Activated effector memory CD4-positive, alpha-beta T cell treated with anti-CD3 and anti-CD28 coated beads, Interleukin-2, amount 50 U/mL, for 16 hours (primary cell): ENCODE results near the gene EPHB2.

Experiments used
- DNase-seq: peaks from one replicate; pipeline ENCODE4 v3.0.0-alpha.2; 2020

Gene EPHB2

GRCh38 chr1:22864886-22865285, 154.2 kb downstream of the EPHB2 start:
- no peak for DNase-seq

DNA sequence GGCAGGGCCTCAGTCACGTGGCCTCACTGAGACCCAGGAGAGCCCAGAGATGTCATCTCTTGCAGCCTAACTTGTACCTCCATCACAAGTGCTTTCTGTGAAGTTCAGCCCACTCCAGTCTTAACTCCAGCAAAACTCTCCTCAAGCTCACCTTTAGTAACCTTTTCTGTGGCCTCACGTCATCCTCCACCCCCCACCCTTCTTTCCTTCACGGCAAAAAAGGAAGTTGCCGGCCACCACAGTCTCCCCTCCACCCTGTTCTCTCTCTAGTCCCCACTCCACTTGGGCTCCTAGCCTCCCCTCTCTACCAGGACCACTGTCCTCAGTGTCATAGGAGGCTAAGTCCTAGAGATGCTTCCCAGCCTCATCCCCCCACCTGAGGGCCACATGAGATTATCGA, 155.1 kb downstream of the EPHB2 start:
- no peak for DNase-seq

GRCh38 chr1:22866868-22867267, 156.2 kb downstream of the EPHB2 start:
- DNase-seq = no peak

DNA sequence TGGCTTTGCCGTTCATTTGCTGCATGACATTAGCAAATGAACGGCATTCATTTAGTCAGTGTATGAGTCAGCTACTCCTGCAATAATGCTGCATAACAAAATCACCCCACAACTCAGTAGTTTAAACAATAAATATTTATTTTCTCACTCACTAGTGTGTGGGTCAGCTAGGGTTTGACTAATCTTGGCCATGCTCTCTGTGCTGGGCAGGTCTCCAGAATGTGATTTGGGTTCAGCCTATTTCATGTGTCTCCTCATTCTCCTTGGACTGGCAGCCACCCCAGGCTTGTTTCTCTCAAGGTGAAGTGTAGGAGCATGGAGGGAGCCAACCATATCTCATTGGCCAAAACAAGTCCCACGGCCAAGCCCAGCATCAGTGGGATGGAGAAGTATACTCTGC, 157.7 kb downstream of the EPHB2 start:
- DNase-seq = no peak

- DNase-seq = no peak
Observed at GRCh38 chr1:22869325-22869724, 158.7 kb downstream of the EPHB2 start.

- DNase-seq = no peak
Observed at GRCh38 chr1:22870201-22870871, 159.7 kb downstream of the EPHB2 start.

DNA sequence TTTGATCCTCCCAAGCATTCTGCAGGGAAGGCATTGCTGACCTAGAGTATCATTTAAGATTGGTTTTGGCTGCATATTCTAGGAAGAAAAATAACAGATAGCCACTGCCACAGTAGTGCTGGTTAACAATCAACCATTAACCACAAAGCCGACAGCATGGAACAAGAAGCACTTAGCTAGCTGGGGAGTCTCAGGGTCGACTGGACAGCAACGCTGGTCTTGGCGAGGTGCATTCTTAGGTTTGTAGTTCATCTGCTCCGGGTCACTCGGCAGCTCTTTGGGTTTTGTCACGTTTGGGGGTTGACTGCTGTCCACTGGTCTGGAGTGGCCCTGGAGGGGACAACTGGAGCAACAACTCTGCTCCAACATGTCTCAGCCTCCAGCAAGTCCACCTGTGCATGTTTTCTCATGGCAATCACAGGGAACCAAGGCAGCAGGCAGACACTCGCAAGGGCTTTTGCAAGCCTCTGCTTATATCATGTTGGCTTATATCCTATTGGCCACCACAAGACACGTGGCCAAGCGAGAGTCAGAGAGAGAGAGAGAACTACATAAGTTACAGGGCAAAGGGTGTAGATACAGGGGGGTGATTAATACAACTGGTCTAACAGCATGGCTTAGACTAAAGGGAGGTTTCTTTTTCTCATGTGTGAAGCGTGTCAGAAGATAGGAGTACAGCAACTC, 162.5 kb downstream of the EPHB2 start:
- DNase-seq = no peak

GRCh38 chr1:22874785-22875184, 164.1 kb downstream of the EPHB2 start:
- no peak for DNase-seq

DNA sequence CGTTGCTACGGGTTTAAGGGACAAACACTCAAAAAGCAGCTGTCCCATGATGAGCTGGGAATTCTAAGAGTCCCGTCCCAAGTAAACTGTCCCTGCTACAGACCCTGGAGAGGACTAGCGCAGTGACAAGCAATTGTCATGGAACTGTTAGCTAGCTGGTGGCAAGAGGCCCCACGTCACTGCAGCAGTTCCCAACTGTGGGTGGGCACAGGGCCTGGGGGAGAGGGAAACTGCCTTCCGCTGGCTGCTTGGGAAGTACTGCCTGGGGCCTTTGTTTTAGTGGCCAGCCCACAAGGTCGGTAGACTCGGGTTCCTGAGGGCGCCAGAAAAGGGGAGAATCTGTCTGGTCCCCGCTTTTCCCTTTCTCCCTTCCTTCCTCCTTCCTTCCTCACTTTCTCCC, 164.6 kb downstream of the EPHB2 start:
- no peak for DNase-seq

- no peak for DNase-seq
Observed at GRCh38 chr1:22875841-22876240, 165.2 kb downstream of the EPHB2 start.

GRCh38 chr1:22876359-22877111, 165.9 kb downstream of the EPHB2 start:
- DNase-seq = no peak

DNA sequence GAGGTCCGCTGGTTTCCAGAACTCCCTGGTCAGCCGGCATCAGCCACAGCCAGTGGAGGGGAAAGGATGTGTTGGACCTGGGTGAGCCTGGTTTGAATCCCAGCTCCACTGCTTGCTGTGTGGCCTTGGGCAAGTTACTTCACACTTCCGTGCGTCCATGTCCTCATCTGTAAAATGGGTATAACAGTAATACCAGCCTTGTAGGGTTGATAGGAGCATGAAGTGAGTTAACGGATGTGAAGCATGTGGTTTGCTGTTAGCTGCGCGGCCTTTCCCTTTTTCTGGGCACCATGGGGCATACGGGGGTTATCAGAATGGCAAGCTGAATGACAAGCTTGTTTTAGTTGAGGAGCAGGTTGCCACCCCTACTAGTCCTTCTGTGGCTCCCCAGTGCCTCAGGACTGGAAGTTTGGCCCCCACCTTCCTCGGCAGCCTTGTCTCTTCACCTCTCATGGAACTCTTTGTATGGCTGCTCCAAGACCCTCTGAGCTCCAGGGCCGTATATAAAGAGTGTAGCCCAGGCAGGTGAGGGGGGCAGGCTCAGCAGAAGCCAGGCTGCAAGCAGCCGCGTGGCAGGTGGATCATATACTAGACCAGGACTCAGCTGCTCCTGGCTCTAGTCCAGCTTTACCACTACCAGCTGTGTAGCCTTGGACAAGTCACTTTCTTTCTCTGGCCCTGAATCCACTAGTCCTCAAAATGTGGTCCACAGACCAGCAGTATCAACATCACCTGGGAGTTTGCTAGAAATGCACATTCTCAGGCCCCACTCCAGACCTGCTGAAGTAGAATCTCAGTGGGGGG, 166.7 kb downstream of the EPHB2 start:
- no peak for DNase-seq

DNA sequence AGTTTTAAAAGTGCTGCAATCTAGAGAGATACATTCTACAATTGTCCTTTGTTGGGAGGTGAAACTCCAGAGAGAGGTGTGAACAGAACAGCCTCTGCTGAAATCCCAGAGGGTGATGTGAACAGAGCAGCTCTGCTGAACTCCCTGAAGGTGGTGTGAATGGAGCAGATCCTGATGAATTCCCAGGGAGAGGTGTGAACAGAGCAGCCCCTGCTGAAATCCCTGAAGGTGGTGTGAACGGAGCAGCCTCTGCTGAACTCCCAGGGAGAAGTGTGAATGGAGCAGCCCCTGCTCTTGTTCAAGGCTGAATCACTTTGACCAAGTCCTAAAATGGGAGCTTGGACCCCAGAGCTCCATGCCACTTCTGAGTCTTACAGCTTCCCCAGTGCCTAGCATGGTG, 167.3 kb downstream of the EPHB2 start:
- no peak for DNase-seq

GRCh38 chr1:22878626-22879025, 168.0 kb downstream of the EPHB2 start:
- DNase-seq = no peak

GRCh38 chr1:22879445-22879844, 168.8 kb downstream of the EPHB2 start:
- no peak for DNase-seq

GRCh38 chr1:22880174-22880601, 169.5 kb downstream of the EPHB2 start:
- no peak for DNase-seq

DNA sequence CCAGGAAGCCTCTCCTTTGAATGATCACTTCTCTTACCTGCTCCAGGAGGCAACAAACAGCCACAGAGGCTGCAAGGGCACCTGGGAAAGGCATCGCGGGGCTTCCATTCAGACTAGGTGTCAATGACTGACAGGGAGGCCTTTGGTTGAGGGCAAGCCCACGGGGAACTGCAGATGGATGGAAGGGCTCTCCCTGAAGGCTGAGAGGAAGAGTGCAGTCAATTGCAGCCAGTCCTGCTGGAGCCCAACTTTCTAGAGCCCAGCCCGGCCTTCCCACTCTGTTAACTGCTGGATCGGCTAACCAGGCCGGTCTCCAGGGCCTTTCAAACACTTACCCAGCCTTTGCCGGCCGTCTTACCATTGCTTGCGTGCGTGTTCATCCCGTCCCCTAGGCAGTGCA, 172.8 kb downstream of the EPHB2 start:
- no peak for DNase-seq

- DNase-seq = no peak
Observed at GRCh38 chr1:22884806-22885530, 174.3 kb downstream of the EPHB2 start.

GRCh38 chr1:22886211-22886610, 175.6 kb downstream of the EPHB2 start:
- no peak for DNase-seq

DNA sequence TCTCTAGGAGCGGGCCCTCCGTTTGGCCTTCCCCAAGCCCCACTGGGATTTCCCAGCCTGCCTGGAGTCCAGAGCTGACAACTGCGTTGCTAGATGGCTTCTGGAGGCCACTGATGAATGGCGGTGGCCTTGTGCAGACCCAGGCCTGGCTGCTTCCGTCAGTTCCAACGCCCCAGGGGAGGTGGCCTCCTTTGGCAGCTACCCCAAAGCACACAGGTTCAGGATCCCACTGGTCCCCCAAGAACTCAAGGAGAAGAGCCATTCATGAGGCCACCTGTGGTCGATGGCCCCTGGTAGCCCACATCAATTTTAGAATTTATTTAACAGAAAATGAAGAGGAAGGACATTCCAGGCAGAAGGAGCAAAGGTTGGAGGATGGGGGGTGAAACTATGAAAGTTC, 176.9 kb downstream of the EPHB2 start:
- no peak for DNase-seq

DNA sequence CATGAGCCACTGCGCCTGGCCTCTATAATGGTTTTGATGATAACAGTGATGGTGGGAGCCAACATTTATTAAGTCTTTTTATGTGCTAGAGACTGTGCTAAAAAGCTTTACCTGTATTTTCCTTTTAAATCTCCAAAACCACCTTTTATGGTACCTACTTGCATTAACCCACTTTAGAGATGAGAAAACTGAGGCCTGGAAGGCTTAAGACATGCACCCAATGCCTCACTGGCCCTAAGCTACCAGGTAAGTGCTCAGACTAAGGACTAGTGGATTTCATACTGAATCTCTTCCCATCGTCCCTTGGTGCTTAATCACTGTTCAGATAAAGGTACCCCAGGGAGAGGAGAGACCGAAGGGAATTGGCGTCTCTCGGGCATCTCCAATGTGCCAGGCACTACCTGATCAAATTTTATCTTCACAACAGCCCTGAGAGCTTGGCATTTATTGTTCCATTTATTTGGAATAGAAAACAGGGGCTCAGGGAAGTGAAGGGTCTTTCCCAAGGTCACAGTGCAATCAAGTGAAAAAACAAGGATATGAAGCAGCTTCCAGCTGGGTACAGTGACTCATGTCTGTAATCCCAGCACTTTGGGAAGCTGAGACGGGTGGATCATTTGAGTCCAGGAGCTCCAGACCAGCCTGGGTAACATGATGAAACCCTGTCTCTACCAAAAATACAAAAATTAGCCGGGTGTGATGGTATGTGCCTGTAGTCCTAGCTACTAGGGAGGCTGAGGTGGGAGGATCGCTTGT, 177.9 kb downstream of the EPHB2 start:
- DNase-seq = no peak
